HepG2 (cell line): ENCODE measurements around the gene OTUD1. TPM values are rescaled to one million over a fixed set of nuclear protein-coding genes. Genes with fewer than 3 reads are reported as not detected.

ENCODE experiments used
- CBX1 ChIP-seq: IDR thresholded peaks from one replicate; pipeline ENCODE4 v1.6.1; 2016; ENCODE audit warnings: antibody characterized with exemption, low read depth
- MAFK ChIP-seq, 2 experiments: IDR thresholded peaks in 1 of 2; conservative IDR thresholded peaks in 1 of 2; 2 replicates each; pipeline ENCODE4 v1.6.1; 2011; ENCODE audit warnings: improper control_type of control experiment in 2 of 2, low read length in 2 of 2
- MBNL3 ChIP-seq: fragments of 250-450 bp; sonication (Bioruptor Pico); conservative IDR thresholded peaks from 2 replicates; pipeline ENCODE4 v1.8.0; 2022; ENCODE audit warnings: mild to moderate bottlenecking, inconsistent platforms
- NR2F2 ChIP-seq: IDR thresholded peaks from 2 replicates; pipeline ENCODE4 v1.6.1; 2012; ENCODE audit warnings: low read depth, inconsistent platforms, borderline replicate concordance
- SRSF1 ChIP-seq: fragments of 200-400 bp; formaldehyde crosslinking; optimal IDR thresholded peaks from 2 replicates; pipeline ENCODE3; 2017; ENCODE audit warnings: mild to moderate bottlenecking, low read depth, low read length, moderate library complexity
- SSRP1 ChIP-seq: IDR thresholded peaks from 2 replicates; pipeline ENCODE4 v1.6.1; 2016; ENCODE audit warnings: control low read depth
- TAF15 ChIP-seq: fragments of 200-400 bp; formaldehyde crosslinking; IDR thresholded peaks from one replicate; pipeline ENCODE4 v1.6.1; 2018; ENCODE audit warnings: mild to moderate bottlenecking, low read depth, low read length; ENCODE audit not compliant: poor library complexity, severe bottlenecking
- ZNF350 ChIP-seq: sonication (generic); formaldehyde crosslinking; IDR thresholded peaks from 2 replicates; pipeline ENCODE4 v1.4.0; 2020; ENCODE audit warnings: mild to moderate bottlenecking, low read depth, missing genetic modification reagents, borderline replicate concordance
- polyA plus RNA-seq, 8 experiments: library from polyadenylated mRNA; depleted of rRNA in 3 of 8; stranded (reverse) in 7 of 8; unstranded in 1 of 8; fragments of >200 nt; fragmentation: Illumina TruSeq in 4 of 8; extraction: Trizol in 4 of 8; gene quantifications; 2 replicates each; pipeline versions ENCODE4 v1.2.1 to v1.2.3, GENCODE V29; 2011 to 2016; ENCODE audit warnings: low read depth in 4 of 8, missing spikeins in 1 of 8, mixed read lengths in 1 of 8; ENCODE audit not compliant: insufficient read depth in 1 of 8
- total RNA-seq, 5 experiments: library from RNA; depleted of rRNA; stranded (reverse); fragments of >200 nt; fragmentation: Illumina TruSeq; extraction: Trizol; gene quantifications; 2 replicates each; pipeline ENCODE4 v1.2.3, GENCODE V29; 2016; ENCODE audit warnings: low read depth in 1 of 5
- TF ChIP-seq, protein P1 (sequence below): sonication (generic); formaldehyde crosslinking; IDR thresholded peaks from 2 replicates; pipeline ENCODE4 v1.4.0; 2020; ENCODE audit warnings: missing genetic modification reagents
- TF ChIP-seq, protein P2 (sequence below): sonication (generic); formaldehyde crosslinking; IDR thresholded peaks from 2 replicates; pipeline ENCODE4 v1.8.0; 2022; ENCODE audit warnings: mild to moderate bottlenecking, missing genetic modification reagents, moderate library complexity
- TF ChIP-seq, protein P3 (sequence below): IDR thresholded peaks from 2 replicates; pipeline ENCODE4 v1.6.1; 2016; ENCODE audit warnings: mild to moderate bottlenecking, missing biosample characterization, missing genetic modification reagents
- TF ChIP-seq, protein P4 (sequence below): sonication (generic); formaldehyde crosslinking; IDR thresholded peaks from 2 replicates; pipeline ENCODE4 v1.4.0; 2020; ENCODE audit warnings: missing genetic modification reagents
- TF ChIP-seq, protein P5 (sequence below): sonication (generic); formaldehyde crosslinking; IDR thresholded peaks from 2 replicates; pipeline ENCODE4 v1.4.0; 2020; ENCODE audit warnings: mild to moderate bottlenecking, missing genetic modification reagents
- TF ChIP-seq, protein P6 (sequence below): sonication (generic); formaldehyde crosslinking; IDR thresholded peaks from 2 replicates; pipeline ENCODE4 v1.5.0; 2020; ENCODE audit warnings: missing genetic modification reagents, mild to moderate bottlenecking, borderline replicate concordance
- TF ChIP-seq, protein P7 (sequence below): sonication (generic); formaldehyde crosslinking; conservative IDR thresholded peaks from 2 replicates; pipeline ENCODE4 v1.8.0; 2022; ENCODE audit warnings: low read depth, missing genetic modification reagents

OTUD1 gene
- total and polyA plus RNA-seq, 2 of the 13 experiments (the other 11 are each of a cell fraction or from before 2014, with no cell fraction given): 1.2 to 1.4 TPM

DNA sequence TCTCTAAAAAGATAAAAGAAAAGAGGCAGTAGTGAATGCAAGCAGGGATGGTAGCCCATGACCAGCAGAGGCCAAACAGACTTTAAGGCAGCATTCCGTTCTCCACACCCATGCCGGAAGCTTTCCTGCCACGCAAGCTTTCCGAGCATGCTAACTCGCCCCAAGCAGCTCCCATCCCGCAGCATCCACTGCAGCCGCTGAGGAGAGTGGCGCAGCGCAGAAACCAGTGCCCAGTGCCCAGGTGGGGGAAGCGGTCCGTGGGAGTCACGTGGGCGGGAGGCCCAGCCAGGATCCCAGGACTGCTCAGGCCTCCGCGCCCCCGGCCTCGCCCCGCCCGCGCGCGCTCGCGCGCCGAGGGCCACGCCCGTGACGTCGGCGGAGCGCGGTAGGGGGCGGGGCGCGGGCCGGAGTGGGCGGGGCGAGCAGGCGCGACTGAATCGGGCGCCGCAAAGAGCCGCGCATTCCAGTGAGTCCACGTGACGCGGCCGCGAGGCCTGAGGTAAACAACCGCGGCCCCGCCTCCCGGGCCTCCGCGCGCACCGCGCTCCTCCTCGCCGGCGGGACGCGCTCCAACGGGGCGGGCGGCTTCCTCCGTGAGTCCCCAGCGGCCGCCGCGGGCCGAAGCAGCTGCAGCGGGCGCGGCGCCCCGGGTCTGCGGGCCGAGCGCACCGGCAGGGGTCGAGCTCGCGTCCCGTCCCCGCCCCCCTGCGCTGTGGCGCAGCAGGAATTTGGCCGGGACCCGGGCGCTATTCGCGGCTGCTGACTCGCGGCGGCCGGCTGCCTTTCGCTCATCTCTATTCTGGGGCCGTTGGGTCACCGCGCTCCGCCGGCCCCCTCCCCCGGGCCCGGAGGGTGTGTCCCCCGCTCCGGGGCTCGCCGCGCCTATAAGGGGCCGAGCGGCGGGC lies at the start of gene OTUD1 (continued):
- TF ChIP-seq, protein P1, sequence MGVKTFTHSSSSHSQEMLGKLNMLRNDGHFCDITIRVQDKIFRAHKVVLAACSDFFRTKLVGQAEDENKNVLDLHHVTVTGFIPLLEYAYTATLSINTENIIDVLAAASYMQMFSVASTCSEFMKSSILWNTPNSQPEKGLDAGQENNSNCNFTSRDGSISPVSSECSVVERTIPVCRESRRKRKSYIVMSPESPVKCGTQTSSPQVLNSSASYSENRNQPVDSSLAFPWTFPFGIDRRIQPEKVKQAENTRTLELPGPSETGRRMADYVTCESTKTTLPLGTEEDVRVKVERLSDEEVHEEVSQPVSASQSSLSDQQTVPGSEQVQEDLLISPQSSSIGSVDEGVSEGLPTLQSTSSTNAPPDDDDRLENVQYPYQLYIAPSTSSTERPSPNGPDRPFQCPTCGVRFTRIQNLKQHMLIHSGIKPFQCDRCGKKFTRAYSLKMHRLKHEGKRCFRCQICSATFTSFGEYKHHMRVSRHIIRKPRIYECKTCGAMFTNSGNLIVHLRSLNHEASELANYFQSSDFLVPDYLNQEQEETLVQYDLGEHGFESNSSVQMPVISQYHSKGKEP (CRISPR knock-in tag): no peak
- TF ChIP-seq, protein P2, sequence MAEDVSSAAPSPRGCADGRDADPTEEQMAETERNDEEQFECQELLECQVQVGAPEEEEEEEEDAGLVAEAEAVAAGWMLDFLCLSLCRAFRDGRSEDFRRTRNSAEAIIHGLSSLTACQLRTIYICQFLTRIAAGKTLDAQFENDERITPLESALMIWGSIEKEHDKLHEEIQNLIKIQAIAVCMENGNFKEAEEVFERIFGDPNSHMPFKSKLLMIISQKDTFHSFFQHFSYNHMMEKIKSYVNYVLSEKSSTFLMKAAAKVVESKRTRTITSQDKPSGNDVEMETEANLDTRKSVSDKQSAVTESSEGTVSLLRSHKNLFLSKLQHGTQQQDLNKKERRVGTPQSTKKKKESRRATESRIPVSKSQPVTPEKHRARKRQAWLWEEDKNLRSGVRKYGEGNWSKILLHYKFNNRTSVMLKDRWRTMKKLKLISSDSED (CRISPR knock-in tag): no peak
- TF ChIP-seq, protein P3, sequence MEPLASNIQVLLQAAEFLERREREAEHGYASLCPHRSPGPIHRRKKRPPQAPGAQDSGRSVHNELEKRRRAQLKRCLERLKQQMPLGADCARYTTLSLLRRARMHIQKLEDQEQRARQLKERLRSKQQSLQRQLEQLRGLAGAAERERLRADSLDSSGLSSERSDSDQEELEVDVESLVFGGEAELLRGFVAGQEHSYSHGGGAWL: peak; percentile 72; the same call in 1 of the 2 replicates
- no peak for TF ChIP-seq MAFK (conservative IDR thresholded peaks at IDR 0.05 in 1 of 2, IDR thresholded peaks at IDR 0.05 in 1 of 2; ENCODE audit: low read length in 2 of 2)
- no peak for TF ChIP-seq MBNL3 (CRISPR knock-in tag)
- TF ChIP-seq, protein P4, sequence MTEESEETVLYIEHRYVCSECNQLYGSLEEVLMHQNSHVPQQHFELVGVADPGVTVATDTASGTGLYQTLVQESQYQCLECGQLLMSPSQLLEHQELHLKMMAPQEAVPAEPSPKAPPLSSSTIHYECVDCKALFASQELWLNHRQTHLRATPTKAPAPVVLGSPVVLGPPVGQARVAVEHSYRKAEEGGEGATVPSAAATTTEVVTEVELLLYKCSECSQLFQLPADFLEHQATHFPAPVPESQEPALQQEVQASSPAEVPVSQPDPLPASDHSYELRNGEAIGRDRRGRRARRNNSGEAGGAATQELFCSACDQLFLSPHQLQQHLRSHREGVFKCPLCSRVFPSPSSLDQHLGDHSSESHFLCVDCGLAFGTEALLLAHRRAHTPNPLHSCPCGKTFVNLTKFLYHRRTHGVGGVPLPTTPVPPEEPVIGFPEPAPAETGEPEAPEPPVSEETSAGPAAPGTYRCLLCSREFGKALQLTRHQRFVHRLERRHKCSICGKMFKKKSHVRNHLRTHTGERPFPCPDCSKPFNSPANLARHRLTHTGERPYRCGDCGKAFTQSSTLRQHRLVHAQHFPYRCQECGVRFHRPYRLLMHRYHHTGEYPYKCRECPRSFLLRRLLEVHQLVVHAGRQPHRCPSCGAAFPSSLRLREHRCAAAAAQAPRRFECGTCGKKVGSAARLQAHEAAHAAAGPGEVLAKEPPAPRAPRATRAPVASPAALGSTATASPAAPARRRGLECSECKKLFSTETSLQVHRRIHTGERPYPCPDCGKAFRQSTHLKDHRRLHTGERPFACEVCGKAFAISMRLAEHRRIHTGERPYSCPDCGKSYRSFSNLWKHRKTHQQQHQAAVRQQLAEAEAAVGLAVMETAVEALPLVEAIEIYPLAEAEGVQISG (CRISPR knock-in tag): peak; percentile 60
- TF ChIP-seq, protein P5, sequence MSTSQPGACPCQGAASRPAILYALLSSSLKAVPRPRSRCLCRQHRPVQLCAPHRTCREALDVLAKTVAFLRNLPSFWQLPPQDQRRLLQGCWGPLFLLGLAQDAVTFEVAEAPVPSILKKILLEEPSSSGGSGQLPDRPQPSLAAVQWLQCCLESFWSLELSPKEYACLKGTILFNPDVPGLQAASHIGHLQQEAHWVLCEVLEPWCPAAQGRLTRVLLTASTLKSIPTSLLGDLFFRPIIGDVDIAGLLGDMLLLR: no peak
- TF ChIP-seq, protein P6, sequence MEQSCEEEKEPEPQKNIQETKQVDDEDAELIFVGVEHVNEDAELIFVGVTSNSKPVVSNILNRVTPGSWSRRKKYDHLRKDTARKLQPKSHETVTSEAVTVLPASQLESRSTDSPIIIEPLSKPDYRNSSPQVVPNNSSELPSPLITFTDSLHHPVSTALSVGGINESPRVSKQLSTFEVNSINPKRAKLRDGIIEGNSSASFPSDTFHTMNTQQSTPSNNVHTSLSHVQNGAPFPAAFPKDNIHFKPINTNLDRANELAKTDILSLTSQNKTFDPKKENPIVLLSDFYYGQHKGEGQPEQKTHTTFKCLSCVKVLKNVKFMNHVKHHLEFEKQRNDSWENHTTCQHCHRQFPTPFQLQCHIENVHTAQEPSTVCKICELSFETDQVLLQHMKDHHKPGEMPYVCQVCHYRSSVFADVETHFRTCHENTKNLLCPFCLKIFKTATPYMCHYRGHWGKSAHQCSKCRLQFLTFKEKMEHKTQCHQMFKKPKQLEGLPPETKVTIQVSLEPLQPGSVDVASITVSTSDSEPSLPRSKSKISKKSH (CRISPR knock-in tag): no peak
- TF ChIP-seq CBX1: no peak
- TF ChIP-seq ZNF350: peak; percentile 30; the same call in 1 of the 2 replicates
- TF ChIP-seq TAF15: no peak
- TF ChIP-seq NR2F2: no peak
- no peak for TF ChIP-seq SSRP1
- TF ChIP-seq, protein P7, sequence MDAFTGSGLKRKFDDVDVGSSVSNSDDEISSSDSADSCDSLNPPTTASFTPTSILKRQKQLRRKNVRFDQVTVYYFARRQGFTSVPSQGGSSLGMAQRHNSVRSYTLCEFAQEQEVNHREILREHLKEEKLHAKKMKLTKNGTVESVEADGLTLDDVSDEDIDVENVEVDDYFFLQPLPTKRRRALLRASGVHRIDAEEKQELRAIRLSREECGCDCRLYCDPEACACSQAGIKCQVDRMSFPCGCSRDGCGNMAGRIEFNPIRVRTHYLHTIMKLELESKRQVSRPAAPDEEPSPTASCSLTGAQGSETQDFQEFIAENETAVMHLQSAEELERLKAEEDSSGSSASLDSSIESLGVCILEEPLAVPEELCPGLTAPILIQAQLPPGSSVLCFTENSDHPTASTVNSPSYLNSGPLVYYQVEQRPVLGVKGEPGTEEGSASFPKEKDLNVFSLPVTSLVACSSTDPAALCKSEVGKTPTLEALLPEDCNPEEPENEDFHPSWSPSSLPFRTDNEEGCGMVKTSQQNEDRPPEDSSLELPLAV: no peak
- no peak for TF ChIP-seq SRSF1
